OCI-LY1 (cell line): ENCODE measurements around the gene S100A10.

ENCODE experiments used
- H2AFZ ChIP-seq: fragments of 200-600 bp; sonication (generic), shearing (Covaris generic); 2 replicates; pipeline ENCODE4 v1.6.0; 2014; ENCODE audit warnings: antibody characterized with exemption, mild to moderate bottlenecking, low read length
- H3F3A ChIP-seq: fragments of 200-600 bp; sonication (generic), shearing (Covaris generic); 2 replicates; pipeline ENCODE4 v1.6.0; 2014; ENCODE audit warnings: mild to moderate bottlenecking, antibody characterized with exemption, low read length, moderate library complexity; ENCODE audit not compliant: insufficient read depth
- H3K27ac ChIP-seq: fragments of 200-600 bp; sonication (generic); 2 replicates; pipeline ENCODE4 v1.5.1; 2014; ENCODE audit warnings: low read length, mixed run types, mild to moderate bottlenecking, low read depth; ENCODE audit not compliant: poor library complexity, severe bottlenecking
- H3K27me3 ChIP-seq: fragments of 200-600 bp; sonication (generic); 2 replicates; pipeline ENCODE4 v1.6.0; 2014; ENCODE audit warnings: antibody characterized with exemption, mild to moderate bottlenecking, low read length, moderate library complexity; ENCODE audit not compliant: insufficient read depth
- H3K36me3 ChIP-seq: fragments of 200-600 bp; sonication (generic); 2 replicates; pipeline ENCODE4 v1.6.1; 2014; ENCODE audit warnings: mild to moderate bottlenecking, antibody characterized with exemption, low read length, moderate library complexity, mixed read lengths; ENCODE audit not compliant: insufficient read depth
- H3K4me1 ChIP-seq: fragments of 200-600 bp; sonication (generic); 2 replicates; pipeline ENCODE4 v1.5.1; 2014; ENCODE audit warnings: mild to moderate bottlenecking, low read length, moderate library complexity; ENCODE audit not compliant: insufficient read depth, severe bottlenecking
- H3K4me2 ChIP-seq: fragments of 200-600 bp; sonication (generic), shearing (Covaris generic); 2 replicates; pipeline ENCODE4 v1.6.1; 2014; ENCODE audit warnings: low read length
- H3K4me3 ChIP-seq: fragments of 200-600 bp; sonication (generic); 2 replicates; pipeline ENCODE4 v1.5.1; 2014; ENCODE audit warnings: low read length, low read depth, mild to moderate bottlenecking, mixed read lengths; ENCODE audit not compliant: poor library complexity, severe bottlenecking
- H3K79me2 ChIP-seq: fragments of 200-600 bp; shearing (Covaris generic); 2 replicates; pipeline ENCODE4 v1.6.1; 2016; ENCODE audit warnings: mixed run types, low read length, mixed read lengths; ENCODE audit not compliant: insufficient read depth
- H3K9ac ChIP-seq: fragments of 200-600 bp; sonication (generic), shearing (Covaris generic); 2 replicates; pipeline ENCODE4 v1.6.1; 2014; ENCODE audit warnings: mild to moderate bottlenecking, low read length, mixed read lengths
- H3K9me2 ChIP-seq: fragments of 200-600 bp; sonication (generic), shearing (Covaris generic); 2 replicates; pipeline ENCODE4 v1.6.1; 2014; ENCODE audit warnings: low read depth, mild to moderate bottlenecking, low read length, mixed read lengths
- H3K9me3 ChIP-seq: fragments of 200-600 bp; shearing (Covaris generic); 2 replicates; pipeline ENCODE4 v1.6.1; 2014; ENCODE audit warnings: low read length, mixed read lengths
- H4K20me1 ChIP-seq: fragments of 200-600 bp; sonication (generic), shearing (Covaris generic); 2 replicates; pipeline ENCODE4 v1.6.0; 2016; ENCODE audit warnings: mild to moderate bottlenecking, low read length; ENCODE audit not compliant: insufficient read depth
- CTCF ChIP-seq: fragments of 200-600 bp; sonication (generic), shearing (Covaris generic); IDR thresholded peaks from 2 replicates; pipeline ENCODE4 v1.5.1; 2017; ENCODE audit warnings: mild to moderate bottlenecking, antibody characterized with exemption, low read length, moderate library complexity, mixed read lengths
- EZH2 ChIP-seq: fragments of 200-600 bp; sonication (generic), shearing (Covaris generic); IDR thresholded peaks from 2 replicates; pipeline ENCODE4 v1.8.0; 2017; ENCODE audit warnings: borderline replicate concordance, mixed run types, mild to moderate bottlenecking, antibody characterized with exemption, low read length, moderate library complexity, mixed read lengths

Gene S100A10

GRCh38 chr1:152001631-152002584 lies 8.2 kb upstream of the S100A10 start:
- Histone ChIP-seq H3K9me2 (no peaks in the 10 kb centered on the region), H3K4me2 (no peak overlapping the region), H2AFZ (no peak overlapping the region), H3K27me3 (no peaks in the 10 kb centered on the region), H3K27ac (no peak overlapping the region), H3K4me1 (no peaks in the 10 kb centered on the region), H4K20me1 (no peaks in the 10 kb centered on the region), H3K36me3 (no peaks in the 10 kb centered on the region), H3K9me3 (no peaks in the 10 kb centered on the region), H3K79me2 (no peaks in the 10 kb centered on the region), H3K4me3 (no peak overlapping the region), H3K9ac (no peak overlapping the region), H3F3A (no peaks in the 10 kb centered on the region)
- TF ChIP-seq EZH2 (no peak), CTCF (peak; percentile 91)

GRCh38 chr1:152000964-152001630 lies 7.4 kb upstream of the S100A10 start:
- Histone ChIP-seq H2AFZ (no peak overlapping the region), H3K4me3 (no peak overlapping the region), H3K4me2 (no peak overlapping the region)

More at GRCh38 chr1:152000964-152001630, 7.4 kb upstream of the S100A10 start:
- Histone ChIP-seq H3K9me3 (no peaks in the 10 kb centered on the region), H3K9me2 (no peaks in the 10 kb centered on the region), H3K36me3 (no peaks in the 10 kb centered on the region), H3F3A (no peaks in the 10 kb centered on the region), H3K27ac (no peak overlapping the region), H3K4me1 (no peaks in the 10 kb centered on the region), H4K20me1 (no peaks in the 10 kb centered on the region), H3K27me3 (no peaks in the 10 kb centered on the region), H3K79me2 (no peaks in the 10 kb centered on the region), H3K9ac (no peak overlapping the region)
- TF ChIP-seq CTCF (no peak), EZH2 (no peak)
